Activated CD4-positive, alpha-beta T cell treated with anti-CD3 and anti-CD28 coated beads for 36 hours (primary cell): Measurements from ENCODE around the gene MEDAG. TPM values are rescaled to one million over a fixed set of nuclear protein-coding genes. Genes with fewer than 3 reads are reported as not detected.

ENCODE experiments used
- ATAC-seq: fragments of 200-7000 bp; cut with Tn5 transposase; one replicate; pipeline ENCODE4 v1.10.0; 2021; ENCODE audit warnings: mild to moderate bottlenecking, moderate library complexity
- CTCF ChIA-PET: fragments of 350-600 bp; sonication (Branson Sonifier 250); formaldehyde crosslinking; loops from one replicate; lab custom pipeline; 2021; ENCODE audit warnings: antibody characterized with exemption; lab: Charles Lee
- POLR2A ChIA-PET: fragments of 350-600 bp; sonication (Branson Sonifier 250); formaldehyde crosslinking; loops from one replicate; lab custom pipeline; 2021; ENCODE audit warnings: antibody characterized with exemption, inconsistent platforms; lab: Charles Lee
- DNase-seq: peaks from one replicate; pipeline ENCODE4 v3.0.0-alpha.2; 2020
- H3K27ac Mint-ChIP-seq: one replicate; pipeline ENCODE4 v1.8.0; 2021; ENCODE audit warnings: mixed read lengths
- H3K27me3 Mint-ChIP-seq: one replicate; pipeline ENCODE4 v1.8.0; 2021; ENCODE audit warnings: mixed read lengths
- H3K36me3 Mint-ChIP-seq: one replicate; pipeline ENCODE4 v1.8.0; 2021; ENCODE audit warnings: low read depth, mixed read lengths
- H3K4me1 Mint-ChIP-seq: one replicate; pipeline ENCODE4 v1.8.0; 2021; ENCODE audit warnings: mixed read lengths
- H3K4me3 Mint-ChIP-seq: one replicate; pipeline ENCODE4 v1.8.0; 2021; ENCODE audit warnings: mild to moderate bottlenecking, moderate library complexity, mixed read lengths
- H3K9me3 Mint-ChIP-seq: one replicate; pipeline ENCODE4 v1.8.0; 2021; ENCODE audit warnings: low read depth, mixed read lengths
- intact Hi-C, 2 experiments: fragments of 100-400 bp; cut with DNase I in 1 of 2; cut with micrococcal nuclease in 1 of 2; formaldehyde crosslinking; loops; one replicate each; pipeline versions ENCODE4 v1.14.2 to v1.15.1; 2022 to 2024; cut with DNase I, micrococcal nuclease
- total RNA-seq, 2 experiments: library from RNA; stranded (reverse); gene quantifications; one replicate each; pipeline ENCODE4 v1.2.3, GENCODE V29; 2021

Gene MEDAG
- total RNA-seq, 2 experiments from 2014 or later: not detected

DNA sequence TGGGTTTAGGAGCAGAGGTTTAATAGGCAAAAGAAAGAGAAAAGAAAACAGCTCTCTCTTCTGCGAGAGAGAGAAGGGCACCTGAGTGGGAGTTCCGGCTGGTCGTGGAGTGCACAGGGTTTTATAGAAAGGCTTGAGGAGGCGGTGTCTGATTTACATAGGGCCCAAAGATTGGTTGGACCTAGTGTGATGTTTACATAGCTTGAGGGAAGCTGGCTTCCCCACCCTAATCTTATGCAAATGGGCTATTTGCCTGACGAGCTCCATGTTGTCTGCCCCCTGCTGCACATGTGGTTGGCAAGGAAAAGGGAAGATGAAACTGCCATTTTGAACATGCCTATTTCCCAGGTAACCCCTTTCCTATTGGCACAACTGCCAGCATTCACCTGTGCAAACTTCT lies 21.5 kb upstream of the MEDAG start:
- H3K27me3 Mint-ChIP-seq: peaks cover 24% of the 10 kb centered on the region
- peaks cover 1% of the 10 kb centered on the region for H3K36me3 Mint-ChIP-seq
- H3K9me3 Mint-ChIP-seq: peaks cover 7% of the 10 kb centered on the region
- ChIA-PET POLR2A (no interaction called here), CTCF (no interaction called here)
- peaks cover 12% of the 10 kb centered on the region for H3K4me1 Mint-ChIP-seq
- H3K4me3 Mint-ChIP-seq: no peak overlapping the region
- no peak for ATAC-seq
- intact Hi-C loops: no loop called here
- DNase-seq: no peak
- no peak overlapping the region for H3K27ac Mint-ChIP-seq

DNA sequence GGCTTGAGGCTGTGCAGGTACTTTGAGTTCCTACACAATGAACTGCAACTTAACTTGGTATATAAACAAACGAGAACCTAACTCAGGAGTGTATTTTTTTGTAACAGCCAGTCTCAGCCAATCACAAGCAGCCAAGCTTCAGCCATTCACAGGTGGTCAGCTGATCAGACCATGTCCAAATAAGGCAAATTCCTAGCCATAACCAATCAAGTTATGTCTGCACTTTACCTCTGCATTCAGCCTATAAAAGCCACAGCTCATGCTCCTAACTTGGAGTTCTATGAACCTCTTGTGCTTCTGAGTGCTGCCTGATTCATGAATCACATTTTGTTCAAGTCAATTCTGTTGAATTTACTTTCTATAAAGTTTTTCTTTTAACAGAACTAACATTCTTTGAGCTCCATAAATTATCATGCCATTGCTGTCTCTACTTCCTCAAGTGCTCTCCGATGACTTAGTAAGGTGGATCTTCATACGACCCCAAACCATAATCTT lies 16.8 kb upstream of the MEDAG start:
- Mint-ChIP-seq H3K9me3 (peaks cover 6% of the 10 kb centered on the region), H3K4me3 (no peak overlapping the region), H3K4me1 (peaks cover 11% of the 10 kb centered on the region), H3K36me3 (no peaks in the 10 kb centered on the region), H3K27me3 (peaks cover 24% of the 10 kb centered on the region), H3K27ac (no peak overlapping the region)
- DNase-seq (no peak), ATAC-seq (no peak)
- CTCF ChIA-PET: no interaction called here
- POLR2A ChIA-PET: no interaction called here
- intact Hi-C loops: no loop called here

DNA sequence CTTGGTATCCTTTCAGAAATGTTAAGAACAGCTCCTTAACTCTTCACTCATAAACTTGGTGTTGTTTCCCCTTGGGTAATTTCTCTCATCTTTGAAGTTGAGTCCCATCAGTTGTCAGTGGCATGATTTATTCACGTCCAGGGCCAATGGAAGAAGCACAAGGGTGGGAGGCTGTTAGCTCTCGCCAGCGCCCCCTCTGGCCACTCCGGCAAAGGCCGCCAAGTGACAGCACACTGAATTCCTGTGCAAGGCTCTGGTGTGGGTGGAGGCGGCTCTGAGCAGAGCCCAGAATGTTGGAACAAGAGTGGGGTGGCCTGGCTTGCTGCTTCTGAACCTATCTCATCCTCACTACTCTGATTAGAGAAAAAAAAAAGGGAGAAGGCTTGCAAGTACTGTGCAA lies 13.1 kb upstream of the MEDAG start:
- H3K4me3 Mint-ChIP-seq: no peak overlapping the region
- H3K27ac Mint-ChIP-seq: no peak overlapping the region
- ChIA-PET CTCF (interaction anchor here (1.0 to 2.2 kb wide), 5 partner anchors 8 to 30 kb away, joined by 3 to 7 read pairs (median 4); no protein-coding TSS in a partner anchor), POLR2A (no interaction called here)
- H3K27me3 Mint-ChIP-seq: peaks cover 20% of the 10 kb centered on the region
- peaks cover 2% of the 10 kb centered on the region for H3K9me3 Mint-ChIP-seq
- H3K4me1 Mint-ChIP-seq: no peaks in the 10 kb centered on the region
- H3K36me3 Mint-ChIP-seq: no peaks in the 10 kb centered on the region
- intact Hi-C loops: no loop called here
- ATAC-seq (no peak), DNase-seq (peak; percentile 59)

DNA sequence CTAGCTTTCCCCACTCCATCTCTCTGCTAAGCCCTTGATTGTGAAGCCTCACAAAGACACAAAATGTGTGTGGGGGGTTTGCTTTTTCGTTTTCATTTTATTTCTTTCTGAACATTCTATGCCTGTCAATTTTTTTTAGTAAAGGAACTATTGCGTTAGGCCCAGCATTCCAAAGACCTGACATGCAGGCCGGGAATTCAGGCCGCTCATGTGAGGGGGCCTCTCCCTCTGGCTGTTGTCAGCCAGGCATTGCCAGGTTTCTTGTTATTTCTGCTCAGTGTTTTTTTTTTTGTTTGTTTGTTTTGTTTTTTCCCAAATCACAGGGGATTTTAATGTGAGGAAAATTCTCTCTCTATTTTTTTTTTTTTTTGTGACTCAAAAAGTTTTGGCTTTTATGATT lies 10.3 kb upstream of the MEDAG start:
- POLR2A ChIA-PET: no interaction called here
- DNase-seq: no peak
- intact Hi-C loops: no loop called here
- no peaks in the 10 kb centered on the region for H3K9me3 Mint-ChIP-seq
- H3K36me3 Mint-ChIP-seq: no peaks in the 10 kb centered on the region
- no peak overlapping the region for H3K4me3 Mint-ChIP-seq
- H3K27ac Mint-ChIP-seq: no peak overlapping the region
- H3K4me1 Mint-ChIP-seq: peaks cover 8% of the 10 kb centered on the region
- H3K27me3 Mint-ChIP-seq: peaks cover 27% of the 10 kb centered on the region
- CTCF ChIA-PET: interaction anchor here (0.8 kb wide), 1 partner anchor 125 kb away, joined by 4 read pairs; no protein-coding TSS in a partner anchor
- ATAC-seq: no peak

DNA sequence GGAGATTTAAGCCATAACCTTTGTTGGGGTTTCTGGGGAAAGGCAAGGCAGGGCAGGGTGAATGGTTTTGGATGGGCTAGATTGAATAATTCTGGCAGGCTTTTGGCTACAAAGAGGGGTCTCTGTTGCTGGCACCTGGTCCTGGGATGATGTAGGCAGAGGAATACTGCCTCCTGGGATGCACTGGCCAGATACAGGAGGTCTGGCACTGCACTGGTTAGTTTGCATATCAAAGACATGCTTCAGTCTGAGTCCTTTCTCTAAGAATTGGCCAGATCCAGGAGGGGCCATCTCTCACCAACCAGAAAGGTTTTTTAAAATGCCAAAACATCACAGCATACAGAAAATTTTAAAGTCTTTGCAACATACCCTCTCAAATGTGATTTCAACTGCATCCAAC lies 8.0 kb upstream of the MEDAG start:
- ChIA-PET POLR2A (no interaction called here), CTCF (interaction anchor here (0.6 kb wide), 1 partner anchor 1763 kb away, joined by 3 read pairs; no protein-coding TSS in a partner anchor)
- intact Hi-C loops: no loop called here
- Mint-ChIP-seq H3K9me3 (no peaks in the 10 kb centered on the region), H3K27ac (no peak overlapping the region), H3K4me3 (no peak overlapping the region), H3K27me3 (peaks cover 26% of the 10 kb centered on the region), H3K4me1 (peaks cover 8% of the 10 kb centered on the region), H3K36me3 (no peaks in the 10 kb centered on the region)
- ATAC-seq (no peak), DNase-seq (no peak)

DNA sequence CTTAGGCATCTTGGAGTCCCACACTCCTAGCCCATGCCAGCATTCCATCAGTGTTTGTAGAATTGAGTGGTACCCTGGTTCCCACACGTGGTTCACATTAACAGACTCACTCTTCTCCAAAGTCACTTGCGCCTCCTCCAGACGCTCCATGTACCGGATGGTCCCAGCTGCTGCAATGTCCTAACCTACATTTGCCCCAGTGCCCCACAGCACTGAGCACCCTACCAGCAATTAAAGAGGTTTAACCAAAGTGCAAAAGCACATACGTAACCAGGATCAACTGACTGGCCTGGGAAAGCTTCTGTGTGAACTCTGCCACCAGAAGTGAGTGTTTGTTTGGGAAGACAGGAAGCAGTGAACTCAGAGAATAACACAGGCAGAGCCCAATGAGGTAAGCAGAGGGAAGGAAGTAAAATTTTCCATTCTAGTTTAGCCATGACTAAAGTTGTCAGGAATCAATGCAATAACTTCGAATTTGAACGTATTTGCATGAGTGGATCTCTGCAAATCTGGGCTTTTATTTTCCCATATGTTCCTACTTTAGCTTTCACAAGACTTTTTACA lies 7.3 kb upstream of the MEDAG start:
- H3K27ac Mint-ChIP-seq: no peak overlapping the region
- H3K36me3 Mint-ChIP-seq: no peaks in the 10 kb centered on the region
- peaks cover 26% of the 10 kb centered on the region for H3K27me3 Mint-ChIP-seq
- intact Hi-C loops: no loop called here
- DNase-seq (peak; percentile 15), ATAC-seq (peak; percentile 85)
- H3K9me3 Mint-ChIP-seq: no peaks in the 10 kb centered on the region
- ChIA-PET POLR2A (no interaction called here), CTCF (no interaction called here)
- H3K4me1 Mint-ChIP-seq: peaks cover 8% of the 10 kb centered on the region
- no peak overlapping the region for H3K4me3 Mint-ChIP-seq

DNA sequence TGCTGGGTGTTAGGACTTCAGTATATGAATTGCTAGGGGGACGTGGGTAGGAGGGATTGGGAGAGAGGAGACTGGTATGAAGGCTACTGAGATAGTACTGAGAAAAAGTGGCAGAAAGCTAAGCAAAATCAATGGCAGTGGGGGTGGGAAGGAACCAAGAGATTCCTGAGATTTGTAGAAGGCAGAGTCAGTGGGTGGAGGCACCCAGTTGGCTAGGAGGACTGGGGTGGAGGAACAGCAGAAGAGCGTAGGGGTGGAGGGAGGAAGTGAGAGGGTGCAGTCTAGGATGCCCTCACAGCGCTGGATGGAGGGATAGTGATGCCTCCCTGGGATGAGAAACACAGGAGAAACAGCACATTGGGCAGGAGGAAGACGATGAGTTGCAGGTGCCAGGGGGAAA lies 5.6 kb upstream of the MEDAG start:
- Mint-ChIP-seq H3K4me3 (no peak overlapping the region), H3K9me3 (no peaks in the 10 kb centered on the region), H3K36me3 (no peaks in the 10 kb centered on the region), H3K4me1 (peaks cover 8% of the 10 kb centered on the region), H3K27ac (no peak overlapping the region), H3K27me3 (peaks cover 43% of the 10 kb centered on the region)
- ChIA-PET CTCF (interaction anchor here (0.7 to 1.8 kb wide), 6 partner anchors 8 to 1381 kb away, joined by 3 to 4 read pairs (median 4); no protein-coding TSS in a partner anchor), POLR2A (no interaction called here)
- no peak for ATAC-seq
- DNase-seq: no peak
- intact Hi-C loops: no loop called here

DNA sequence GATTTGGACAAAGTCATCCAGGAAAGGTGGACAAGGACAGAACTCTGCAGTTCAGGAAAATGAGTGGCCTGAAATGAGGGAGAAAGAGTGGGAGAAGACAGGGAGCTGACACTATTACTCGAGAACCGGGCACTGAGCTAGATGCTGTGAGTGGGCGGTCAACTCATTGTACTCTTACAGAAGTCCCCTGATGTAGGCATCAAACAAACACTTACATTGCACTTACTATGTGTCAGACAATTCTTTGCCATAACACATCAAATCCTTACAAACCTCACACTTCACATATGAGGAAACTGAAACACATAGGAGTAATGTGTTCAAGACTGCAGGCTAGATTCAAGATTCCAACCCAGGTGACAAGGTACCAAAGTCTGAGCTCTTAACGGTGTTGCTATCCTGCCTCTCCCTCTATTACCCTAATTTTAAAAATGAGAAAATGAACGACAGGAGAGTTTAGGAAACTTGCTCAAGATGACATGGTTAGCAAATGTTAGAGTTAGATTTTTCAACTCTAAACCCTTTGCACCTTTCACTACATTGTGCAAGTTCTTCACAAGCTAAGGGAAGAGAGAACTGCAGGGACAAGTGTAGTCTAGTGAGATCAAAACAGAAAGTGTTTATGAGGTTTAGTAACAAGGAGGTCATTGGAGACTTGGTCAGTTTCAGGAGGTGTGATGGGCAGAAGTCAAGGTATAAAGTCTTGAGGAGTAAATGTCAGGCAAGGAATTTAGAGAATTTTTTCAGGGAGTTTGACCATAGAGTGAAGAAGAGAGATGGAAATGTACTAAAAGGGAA lies 4.9 kb upstream of the MEDAG start:
- no peaks in the 10 kb centered on the region for H3K36me3 Mint-ChIP-seq
- ATAC-seq (peak; percentile 59), DNase-seq (peak; percentile 20)
- peaks cover 10% of the 10 kb centered on the region for H3K4me1 Mint-ChIP-seq
- peaks cover 46% of the 10 kb centered on the region for H3K27me3 Mint-ChIP-seq
- POLR2A ChIA-PET: no interaction called here
- H3K4me3 Mint-ChIP-seq: no peak overlapping the region
- H3K27ac Mint-ChIP-seq: no peak overlapping the region
- no peaks in the 10 kb centered on the region for H3K9me3 Mint-ChIP-seq
- CTCF ChIA-PET: interaction anchor here (0.7 to 1.8 kb wide), 7 partner anchors 9 to 1382 kb away, joined by 3 to 4 read pairs (median 4); no protein-coding TSS in a partner anchor
- intact Hi-C loops: no loop called here

DNA sequence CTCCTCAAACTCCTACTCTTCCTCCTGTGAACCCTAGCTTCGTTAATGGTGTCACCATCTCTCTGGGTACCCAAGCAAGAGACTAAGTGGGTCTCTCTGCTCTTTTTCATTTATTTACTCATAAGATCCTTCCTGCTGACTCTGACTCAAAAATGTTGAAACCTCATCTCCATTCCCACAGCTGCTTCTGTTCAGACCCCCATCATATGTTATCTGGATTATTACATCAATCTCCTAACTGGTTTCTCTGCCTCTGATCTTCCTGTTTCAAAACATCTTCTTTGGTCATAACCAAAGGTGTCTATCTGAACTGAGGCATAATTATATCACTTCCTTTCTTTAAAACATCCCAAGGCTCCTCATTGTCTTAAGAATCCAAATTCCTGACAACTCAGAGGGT lies 2.0 kb upstream of the MEDAG start:
- no peaks in the 10 kb centered on the region for H3K9me3 Mint-ChIP-seq
- DNase-seq (no peak), ATAC-seq (no peak)
- POLR2A ChIA-PET: no interaction called here
- H3K27ac Mint-ChIP-seq: no peak overlapping the region
- H3K4me3 Mint-ChIP-seq: no peak overlapping the region
- peaks cover 9% of the 10 kb centered on the region for H3K4me1 Mint-ChIP-seq
- intact Hi-C loops: no loop called here
- H3K36me3 Mint-ChIP-seq: no peaks in the 10 kb centered on the region
- H3K27me3 Mint-ChIP-seq: peaks cover 58% of the 10 kb centered on the region
- CTCF ChIA-PET: interaction anchor here (1.0 to 1.5 kb wide), 3 partner anchors 12 to 141 kb away, joined by 3 to 5 read pairs (median 3); no protein-coding TSS in a partner anchor

DNA sequence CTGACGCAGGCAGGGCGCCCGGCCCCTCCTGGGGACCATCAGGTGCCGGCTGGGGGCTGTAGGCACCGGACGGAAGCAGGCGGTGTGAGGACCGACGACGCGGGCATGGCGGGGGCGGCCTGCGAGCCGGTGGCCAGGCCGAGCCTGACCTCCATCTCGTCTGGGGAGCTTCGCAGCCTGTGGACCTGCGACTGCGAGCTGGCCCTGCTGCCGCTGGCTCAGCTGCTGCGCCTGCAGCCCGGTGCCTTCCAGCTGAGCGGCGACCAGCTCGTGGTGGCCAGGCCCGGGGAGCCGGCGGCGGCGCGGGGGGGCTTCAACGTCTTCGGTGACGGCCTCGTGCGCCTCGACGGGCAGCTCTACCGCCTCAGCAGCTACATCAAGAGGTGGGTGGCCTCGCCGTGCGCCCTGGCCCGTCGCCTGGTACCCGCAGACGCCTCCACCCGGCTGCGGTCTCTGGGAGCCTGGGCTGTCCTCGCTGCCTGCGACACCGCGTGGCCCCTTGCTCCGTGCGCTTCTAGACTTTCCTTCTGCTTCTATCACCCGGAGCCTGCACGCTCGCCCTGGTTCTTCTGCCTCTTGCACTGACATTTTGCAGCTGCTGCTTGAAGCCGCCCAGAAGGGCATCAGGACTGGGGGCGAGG lies 460 bp downstream of the MEDAG start:
- ChIA-PET POLR2A (no interaction called here), CTCF (no interaction called here)
- H3K4me3 Mint-ChIP-seq: no peak overlapping the region
- no peaks in the 10 kb centered on the region for H3K36me3 Mint-ChIP-seq
- peaks cover 7% of the 10 kb centered on the region for H3K4me1 Mint-ChIP-seq
- H3K27me3 Mint-ChIP-seq: peaks cover 55% of the 10 kb centered on the region
- no peaks in the 10 kb centered on the region for H3K9me3 Mint-ChIP-seq
- H3K27ac Mint-ChIP-seq: no peak overlapping the region
- intact Hi-C loops: no loop called here
- peak; percentile 30 for DNase-seq
- peak; percentile 47 for ATAC-seq

DNA sequence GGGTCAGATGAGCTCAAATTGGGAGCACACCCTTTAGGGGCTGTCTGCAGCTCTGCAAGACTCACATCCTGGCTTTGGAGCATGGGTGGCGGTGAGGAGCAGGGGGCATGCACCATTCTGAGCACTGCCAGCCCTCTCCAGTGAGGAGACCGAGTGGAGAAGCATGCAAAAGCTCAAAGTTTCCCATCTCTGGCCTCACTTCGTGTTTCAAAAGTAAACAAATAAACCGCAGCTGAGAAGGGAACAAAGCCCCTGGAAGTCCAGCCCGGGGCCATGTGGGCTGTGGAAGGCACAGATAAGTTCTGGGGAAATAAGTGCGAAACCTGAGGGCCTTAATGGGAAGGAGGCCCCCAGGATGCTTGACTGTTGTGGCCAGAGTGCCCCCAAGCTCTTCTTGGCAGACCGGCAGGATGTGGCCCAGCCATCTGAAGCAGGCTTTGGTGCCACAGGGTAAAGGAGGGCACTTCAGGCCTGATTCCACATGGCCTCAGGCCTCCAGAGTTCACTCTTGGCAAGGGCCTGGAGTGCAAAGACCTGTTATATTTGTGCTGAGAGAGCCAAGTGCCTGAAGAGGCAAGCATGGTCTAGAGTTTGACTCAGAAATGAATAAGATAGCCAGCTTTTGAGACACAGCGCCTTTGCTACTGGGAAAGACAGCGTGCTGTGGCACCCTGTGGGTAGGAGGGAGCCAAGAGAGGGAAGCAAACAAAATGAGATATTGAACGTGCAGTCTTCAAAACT lies 1.2 kb downstream of the MEDAG start:
- intact Hi-C loops: no loop called here
- DNase-seq (no peak), ATAC-seq (no peak)
- Mint-ChIP-seq H3K27ac (no peak overlapping the region), H3K4me1 (peaks cover 7% of the 10 kb centered on the region), H3K36me3 (no peaks in the 10 kb centered on the region), H3K9me3 (no peaks in the 10 kb centered on the region), H3K27me3 (peaks cover 60% of the 10 kb centered on the region), H3K4me3 (no peak overlapping the region)
- ChIA-PET POLR2A (no interaction called here), CTCF (no interaction called here)
